ENCODE measurements around the gene BRME1.

The BRME1 gene

DNA sequence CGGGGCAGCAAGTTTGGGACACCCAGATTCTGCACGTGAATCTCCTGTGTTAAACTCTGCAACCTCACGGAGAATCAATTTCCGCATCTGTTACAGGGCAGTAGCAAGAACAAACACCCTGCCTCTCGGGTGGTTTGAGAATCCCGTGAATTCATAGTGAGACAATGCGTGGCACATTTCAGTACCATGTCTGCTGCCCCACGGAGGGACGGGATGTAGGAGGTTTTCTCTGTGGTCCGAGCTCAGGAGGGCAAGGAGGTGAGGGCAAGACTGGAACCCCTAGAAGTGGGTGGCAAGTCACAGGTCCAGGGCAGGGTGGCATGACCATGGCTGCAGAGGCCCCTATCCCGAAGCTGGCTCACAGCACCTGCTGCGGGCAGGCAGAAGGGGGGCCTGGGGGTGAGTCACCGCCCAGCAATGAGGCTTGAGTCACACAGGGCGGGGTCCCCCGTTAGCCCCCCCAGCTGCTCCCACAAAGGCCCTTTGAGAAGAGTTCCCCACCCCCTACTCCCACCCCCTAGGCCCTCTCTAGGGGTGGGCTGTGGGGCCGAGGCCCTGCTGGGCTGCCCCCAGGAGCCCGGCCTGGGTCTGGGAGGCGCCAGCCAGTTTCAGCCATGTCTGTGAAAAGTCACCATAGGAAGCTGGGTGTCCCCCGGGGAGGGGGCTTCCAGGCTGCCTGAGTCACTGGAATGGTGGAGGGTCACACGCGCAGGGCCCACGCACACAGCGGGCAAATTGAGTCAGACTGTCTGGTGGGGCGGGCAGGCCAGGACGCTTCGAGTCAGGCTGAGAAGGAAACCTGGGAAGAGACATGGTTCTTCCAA, 54.8 kb downstream of the BRME1 start (continued):
- TF ChIP-seq, protein P1, sequence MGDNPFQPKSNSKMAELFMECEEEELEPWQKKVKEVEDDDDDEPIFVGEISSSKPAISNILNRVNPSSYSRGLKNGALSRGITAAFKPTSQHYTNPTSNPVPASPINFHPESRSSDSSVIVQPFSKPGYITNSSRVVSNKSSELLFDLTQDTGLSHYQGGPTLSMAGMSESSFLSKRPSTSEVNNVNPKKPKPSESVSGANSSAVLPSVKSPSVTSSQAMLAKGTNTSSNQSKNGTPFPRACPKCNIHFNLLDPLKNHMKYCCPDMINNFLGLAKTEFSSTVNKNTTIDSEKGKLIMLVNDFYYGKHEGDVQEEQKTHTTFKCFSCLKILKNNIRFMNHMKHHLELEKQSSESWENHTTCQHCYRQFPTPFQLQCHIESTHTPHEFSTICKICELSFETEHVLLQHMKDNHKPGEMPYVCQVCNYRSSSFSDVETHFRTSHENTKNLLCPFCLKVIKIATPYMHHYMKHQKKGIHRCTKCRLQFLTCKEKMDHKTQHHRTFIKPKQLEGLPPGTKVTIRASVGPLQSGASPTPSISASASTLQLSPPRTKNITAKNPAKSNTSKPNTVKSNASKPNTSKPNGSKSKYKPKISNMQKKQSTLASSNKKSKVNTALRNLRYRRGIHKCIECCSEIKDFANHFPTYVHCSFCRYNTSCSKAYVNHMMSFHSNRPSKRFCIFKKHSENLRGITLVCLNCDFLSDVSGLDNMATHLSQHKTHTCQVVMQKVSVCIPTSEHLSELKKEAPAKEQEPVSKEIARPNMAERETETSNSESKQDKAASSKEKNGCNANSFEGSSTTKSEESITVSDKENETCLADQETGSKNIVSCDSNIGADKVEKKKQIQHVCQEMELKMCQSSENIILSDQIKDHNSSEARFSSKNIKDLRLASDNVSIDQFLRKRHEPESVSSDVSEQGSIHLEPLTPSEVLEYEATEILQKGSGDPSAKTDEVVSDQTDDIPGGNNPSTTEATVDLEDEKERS (tag by site-specific recombination; IDR thresholded peaks at IDR 0.05): 0 out of 2 replicates have a peak, but pooled peaks have one; percentile 32
- TF ChIP-seq ZNF629 (tag by site-specific recombination; IDR thresholded peaks at IDR 0.05) (peak; percentile 60; the same call in 1 of the 2 replicates), SCRT2 (tag by site-specific recombination; IDR thresholded peaks at IDR 0.05) (peak; percentile 82), ZNF660 (tag by site-specific recombination; IDR thresholded peaks at IDR 0.05) (peak; percentile 57; the same call in 1 of the 2 replicates), GLI2 (tag by site-specific recombination; IDR thresholded peaks at IDR 0.05; ENCODE audit: borderline replicate concordance, low read depth) (no peak), ZNF394 (tag by site-specific recombination; IDR thresholded peaks at IDR 0.05; ENCODE audit: borderline replicate concordance) (peak; percentile 35; the same call in 1 of the 2 replicates), OSR2 (tag by site-specific recombination; IDR thresholded peaks at IDR 0.05) (no peak), REPIN1 (tag by site-specific recombination; IDR thresholded peaks at IDR 0.05; ENCODE audit: low read depth) (no peak), KLF1 (tag by site-specific recombination; IDR thresholded peaks at IDR 0.05) (peak; percentile 90), SP2 (tag by site-specific recombination; IDR thresholded peaks at IDR 0.05) (peak; percentile 60), ZNF16 (tag by site-specific recombination; IDR thresholded peaks at IDR 0.05; ENCODE audit: low read depth) (no peak), ZNF157 (tag by site-specific recombination; IDR thresholded peaks at IDR 0.05) (no peak), ZNF24 (tag by site-specific recombination; IDR thresholded peaks at IDR 0.05) (no peak), ZNF10 (tag by site-specific recombination; IDR thresholded peaks at IDR 0.05) (peak; percentile 86), GLIS2 (tag by site-specific recombination; IDR thresholded peaks at IDR 0.05) (peak; percentile 87), ZBTB7A (tag by site-specific recombination; IDR thresholded peaks at IDR 0.05; ENCODE audit: low read depth) (0 out of 2 replicates have a peak, but pooled peaks have one; percentile 21), ZNF501 (tag by site-specific recombination; IDR thresholded peaks at IDR 0.05) (peak; percentile 23; the same call in 1 of the 2 replicates), ZNF23 (tag by site-specific recombination; IDR thresholded peaks at IDR 0.05; ENCODE audit: borderline replicate concordance) (no peak), ZBTB21 (tag by site-specific recombination; IDR thresholded peaks at IDR 0.05) (peak; percentile 51; the same call in 1 of the 2 replicates), ZBTB20 (tag by site-specific recombination; IDR thresholded peaks at IDR 0.05) (peak; percentile 44; the same call in 1 of the 2 replicates), SP7 (tag by site-specific recombination; IDR thresholded peaks at IDR 0.05) (peak; percentile 68)
- TF ChIP-seq, protein P2, sequence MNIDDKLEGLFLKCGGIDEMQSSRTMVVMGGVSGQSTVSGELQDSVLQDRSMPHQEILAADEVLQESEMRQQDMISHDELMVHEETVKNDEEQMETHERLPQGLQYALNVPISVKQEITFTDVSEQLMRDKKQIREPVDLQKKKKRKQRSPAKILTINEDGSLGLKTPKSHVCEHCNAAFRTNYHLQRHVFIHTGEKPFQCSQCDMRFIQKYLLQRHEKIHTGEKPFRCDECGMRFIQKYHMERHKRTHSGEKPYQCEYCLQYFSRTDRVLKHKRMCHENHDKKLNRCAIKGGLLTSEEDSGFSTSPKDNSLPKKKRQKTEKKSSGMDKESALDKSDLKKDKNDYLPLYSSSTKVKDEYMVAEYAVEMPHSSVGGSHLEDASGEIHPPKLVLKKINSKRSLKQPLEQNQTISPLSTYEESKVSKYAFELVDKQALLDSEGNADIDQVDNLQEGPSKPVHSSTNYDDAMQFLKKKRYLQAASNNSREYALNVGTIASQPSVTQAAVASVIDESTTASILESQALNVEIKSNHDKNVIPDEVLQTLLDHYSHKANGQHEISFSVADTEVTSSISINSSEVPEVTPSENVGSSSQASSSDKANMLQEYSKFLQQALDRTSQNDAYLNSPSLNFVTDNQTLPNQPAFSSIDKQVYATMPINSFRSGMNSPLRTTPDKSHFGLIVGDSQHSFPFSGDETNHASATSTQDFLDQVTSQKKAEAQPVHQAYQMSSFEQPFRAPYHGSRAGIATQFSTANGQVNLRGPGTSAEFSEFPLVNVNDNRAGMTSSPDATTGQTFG (tag by site-specific recombination; IDR thresholded peaks at IDR 0.05; ENCODE audit: borderline replicate concordance): no peak
- TF ChIP-seq, protein P3, sequence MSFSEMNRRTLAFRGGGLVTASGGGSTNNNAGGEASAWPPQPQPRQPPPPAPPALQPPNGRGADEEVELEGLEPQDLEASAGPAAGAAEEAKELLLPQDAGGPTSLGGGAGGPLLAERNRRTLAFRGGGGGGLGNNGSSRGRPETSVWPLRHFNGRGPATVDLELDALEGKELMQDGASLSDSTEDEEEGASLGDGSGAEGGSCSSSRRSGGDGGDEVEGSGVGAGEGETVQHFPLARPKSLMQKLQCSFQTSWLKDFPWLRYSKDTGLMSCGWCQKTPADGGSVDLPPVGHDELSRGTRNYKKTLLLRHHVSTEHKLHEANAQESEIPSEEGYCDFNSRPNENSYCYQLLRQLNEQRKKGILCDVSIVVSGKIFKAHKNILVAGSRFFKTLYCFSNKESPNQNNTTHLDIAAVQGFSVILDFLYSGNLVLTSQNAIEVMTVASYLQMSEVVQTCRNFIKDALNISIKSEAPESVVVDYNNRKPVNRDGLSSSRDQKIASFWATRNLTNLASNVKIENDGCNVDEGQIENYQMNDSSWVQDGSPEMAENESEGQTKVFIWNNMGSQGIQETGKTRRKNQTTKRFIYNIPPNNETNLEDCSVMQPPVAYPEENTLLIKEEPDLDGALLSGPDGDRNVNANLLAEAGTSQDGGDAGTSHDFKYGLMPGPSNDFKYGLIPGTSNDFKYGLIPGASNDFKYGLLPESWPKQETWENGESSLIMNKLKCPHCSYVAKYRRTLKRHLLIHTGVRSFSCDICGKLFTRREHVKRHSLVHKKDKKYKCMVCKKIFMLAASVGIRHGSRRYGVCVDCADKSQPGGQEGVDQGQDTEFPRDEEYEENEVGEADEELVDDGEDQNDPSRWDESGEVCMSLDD (tag by site-specific recombination; IDR thresholded peaks at IDR 0.05): peak; percentile 23; the same call in 1 of the 2 replicates
- TF ChIP-seq, protein P4, sequence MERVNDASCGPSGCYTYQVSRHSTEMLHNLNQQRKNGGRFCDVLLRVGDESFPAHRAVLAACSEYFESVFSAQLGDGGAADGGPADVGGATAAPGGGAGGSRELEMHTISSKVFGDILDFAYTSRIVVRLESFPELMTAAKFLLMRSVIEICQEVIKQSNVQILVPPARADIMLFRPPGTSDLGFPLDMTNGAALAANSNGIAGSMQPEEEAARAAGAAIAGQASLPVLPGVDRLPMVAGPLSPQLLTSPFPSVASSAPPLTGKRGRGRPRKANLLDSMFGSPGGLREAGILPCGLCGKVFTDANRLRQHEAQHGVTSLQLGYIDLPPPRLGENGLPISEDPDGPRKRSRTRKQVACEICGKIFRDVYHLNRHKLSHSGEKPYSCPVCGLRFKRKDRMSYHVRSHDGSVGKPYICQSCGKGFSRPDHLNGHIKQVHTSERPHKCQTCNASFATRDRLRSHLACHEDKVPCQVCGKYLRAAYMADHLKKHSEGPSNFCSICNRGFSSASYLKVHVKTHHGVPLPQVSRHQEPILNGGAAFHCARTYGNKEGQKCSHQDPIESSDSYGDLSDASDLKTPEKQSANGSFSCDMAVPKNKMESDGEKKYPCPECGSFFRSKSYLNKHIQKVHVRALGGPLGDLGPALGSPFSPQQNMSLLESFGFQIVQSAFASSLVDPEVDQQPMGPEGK (tag by site-specific recombination; IDR thresholded peaks at IDR 0.05): peak; percentile 81
- TF ChIP-seq, protein P5, sequence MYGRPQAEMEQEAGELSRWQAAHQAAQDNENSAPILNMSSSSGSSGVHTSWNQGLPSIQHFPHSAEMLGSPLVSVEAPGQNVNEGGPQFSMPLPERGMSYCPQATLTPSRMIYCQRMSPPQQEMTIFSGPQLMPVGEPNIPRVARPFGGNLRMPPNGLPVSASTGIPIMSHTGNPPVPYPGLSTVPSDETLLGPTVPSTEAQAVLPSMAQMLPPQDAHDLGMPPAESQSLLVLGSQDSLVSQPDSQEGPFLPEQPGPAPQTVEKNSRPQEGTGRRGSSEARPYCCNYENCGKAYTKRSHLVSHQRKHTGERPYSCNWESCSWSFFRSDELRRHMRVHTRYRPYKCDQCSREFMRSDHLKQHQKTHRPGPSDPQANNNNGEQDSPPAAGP (tag by site-specific recombination; IDR thresholded peaks at IDR 0.05): peak; percentile 96
- TF ChIP-seq, protein P6, sequence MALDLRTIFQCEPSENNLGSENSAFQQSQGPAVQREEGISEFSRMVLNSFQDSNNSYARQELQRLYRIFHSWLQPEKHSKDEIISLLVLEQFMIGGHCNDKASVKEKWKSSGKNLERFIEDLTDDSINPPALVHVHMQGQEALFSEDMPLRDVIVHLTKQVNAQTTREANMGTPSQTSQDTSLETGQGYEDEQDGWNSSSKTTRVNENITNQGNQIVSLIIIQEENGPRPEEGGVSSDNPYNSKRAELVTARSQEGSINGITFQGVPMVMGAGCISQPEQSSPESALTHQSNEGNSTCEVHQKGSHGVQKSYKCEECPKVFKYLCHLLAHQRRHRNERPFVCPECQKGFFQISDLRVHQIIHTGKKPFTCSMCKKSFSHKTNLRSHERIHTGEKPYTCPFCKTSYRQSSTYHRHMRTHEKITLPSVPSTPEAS (tag by site-specific recombination; IDR thresholded peaks at IDR 0.05): no peak

All from HEK293 (cell line).